ENCODE results near the gene C1orf35.

DNA sequence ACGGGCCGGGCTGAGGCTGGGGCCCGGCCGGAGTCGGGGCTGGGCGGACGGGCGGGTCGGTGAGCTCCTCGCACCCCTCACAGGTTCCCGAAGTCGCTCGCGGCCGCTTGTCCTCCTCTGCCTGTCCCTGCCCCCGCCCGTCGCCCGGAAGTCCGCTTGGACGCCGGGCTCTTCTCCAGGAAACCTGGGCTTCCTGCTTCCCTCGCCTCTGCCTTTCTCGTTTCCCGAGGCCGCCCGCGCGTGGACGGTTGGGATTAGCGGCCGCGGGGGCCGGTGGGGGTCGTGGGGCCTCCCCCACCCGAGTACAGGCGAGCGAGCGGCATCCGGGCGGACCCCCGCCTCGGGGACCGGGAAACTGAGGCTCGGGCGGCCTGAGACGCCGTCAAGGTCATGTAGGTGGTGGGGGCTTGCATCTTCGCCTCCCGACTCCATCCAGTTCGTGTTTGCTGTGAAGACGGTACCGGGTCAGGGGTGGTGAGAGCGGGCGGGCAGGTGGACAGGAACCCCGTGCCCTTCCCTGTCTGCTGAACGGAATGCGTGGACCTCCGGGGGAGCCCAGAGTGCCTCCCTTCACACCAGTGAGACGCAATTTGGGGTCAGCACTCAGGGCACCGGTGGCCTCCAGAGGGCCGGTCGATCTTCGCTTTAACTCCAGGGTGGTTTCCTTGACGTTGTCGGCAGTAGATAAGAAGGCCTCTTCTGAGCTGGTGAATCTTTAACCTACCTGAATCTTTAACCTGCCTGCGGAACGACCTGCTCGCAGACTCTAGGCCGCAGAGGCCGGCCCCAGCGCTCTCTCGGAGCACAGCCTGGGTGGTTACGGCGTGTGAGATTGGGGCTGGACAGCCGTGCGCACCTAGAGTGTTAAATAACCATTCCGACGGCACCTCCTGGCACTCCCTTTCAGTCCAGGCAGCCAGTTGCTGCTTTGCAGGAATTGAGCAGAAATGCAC lies 19.9 kb downstream of the C1orf35 start:
- TF ChIP-seq NFE2 (IDR thresholded peaks at IDR 0.05; ENCODE audit: low read depth) (no peak), KLF16 (IDR thresholded peaks at IDR 0.05) (no peak), NR3C1 (CRISPR knock-in tag; IDR thresholded peaks at IDR 0.05) (no peak), SMARCB1 (IDR thresholded peaks at IDR 0.05; ENCODE audit: insufficient read length, low read depth) (no peak), KDM4B (IDR thresholded peaks at IDR 0.05; ENCODE audit: borderline replicate concordance in 2 of 2, low read depth in 1 of 2) (no peak; a peak in 1 of 4 replicates), EGR1 (conservative IDR thresholded peaks at IDR 0.05) (0 out of 2 replicates have a peak, but pooled peaks have one; percentile 3)
- TF ChIP-seq, protein P1, sequence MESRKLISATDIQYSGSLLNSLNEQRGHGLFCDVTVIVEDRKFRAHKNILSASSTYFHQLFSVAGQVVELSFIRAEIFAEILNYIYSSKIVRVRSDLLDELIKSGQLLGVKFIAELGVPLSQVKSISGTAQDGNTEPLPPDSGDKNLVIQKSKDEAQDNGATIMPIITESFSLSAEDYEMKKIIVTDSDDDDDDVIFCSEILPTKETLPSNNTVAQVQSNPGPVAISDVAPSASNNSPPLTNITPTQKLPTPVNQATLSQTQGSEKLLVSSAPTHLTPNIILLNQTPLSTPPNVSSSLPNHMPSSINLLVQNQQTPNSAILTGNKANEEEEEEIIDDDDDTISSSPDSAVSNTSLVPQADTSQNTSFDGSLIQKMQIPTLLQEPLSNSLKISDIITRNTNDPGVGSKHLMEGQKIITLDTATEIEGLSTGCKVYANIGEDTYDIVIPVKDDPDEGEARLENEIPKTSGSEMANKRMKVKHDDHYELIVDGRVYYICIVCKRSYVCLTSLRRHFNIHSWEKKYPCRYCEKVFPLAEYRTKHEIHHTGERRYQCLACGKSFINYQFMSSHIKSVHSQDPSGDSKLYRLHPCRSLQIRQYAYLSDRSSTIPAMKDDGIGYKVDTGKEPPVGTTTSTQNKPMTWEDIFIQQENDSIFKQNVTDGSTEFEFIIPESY (CRISPR knock-in tag; IDR thresholded peaks at IDR 0.05): no peak; the same call in 1 of the 2 replicates
